SK-N-SH (cell line): ENCODE data around the gene SNED1. TPM values are rescaled to one million over a fixed set of nuclear protein-coding genes. Genes with fewer than 3 reads are reported as not detected.

Source experiments
- CTCF ChIA-PET: fragments of 300-600, 350-600 bp; formaldehyde crosslinking; extraction: SDS; loops from one replicate; lab custom pipeline; 2021; lab: Yijun Ruan, JAX
- POLR2A ChIA-PET: fragments of 350-600 bp; sonication (Branson Sonifier 250); formaldehyde crosslinking; extraction: SDS; loops from one replicate; lab custom pipeline; 2020; ENCODE audit warnings: antibody characterized with exemption, inconsistent platforms; lab: Yijun Ruan, JAX
- DNase-seq: peaks from one replicate; pipeline ENCODE4 v3.0.0; 2012
- H2AFZ ChIP-seq: fragments of 200-600 bp; sonication (generic); 2 replicates; pipeline ENCODE4 v1.8.1; 2016; ENCODE audit warnings: antibody characterized with exemption, mild to moderate bottlenecking, low read depth
- H3F3A ChIP-seq: fragments of 200-600 bp; sonication (generic); replicated peaks from 2 replicates; pipeline ENCODE3; 2016; ENCODE audit warnings: antibody characterized with exemption, mild to moderate bottlenecking; ENCODE audit not compliant: insufficient read depth
- H3K27ac ChIP-seq, 2 experiments: fragments of 200-500 bp in 1 of 2; fragments of 200-600 bp in 1 of 2; sonication (Bioruptor generic) in 1 of 2; sonication (generic), shearing (Covaris generic) in 1 of 2; 2 replicates each; pipeline versions ENCODE4 v1.5.1 to v1.6.1; 2014 to 2016; ENCODE audit warnings: low read depth in 2 of 2, inconsistent platforms in 1 of 2, low read length in 1 of 2, mild to moderate bottlenecking in 1 of 2, mixed read lengths in 1 of 2
- H3K27me3 ChIP-seq: fragments of 200-600 bp; sonication (generic), shearing (Covaris generic); 2 replicates; pipeline ENCODE4 v1.6.1; 2016; ENCODE audit warnings: mixed run types; ENCODE audit not compliant: insufficient read depth
- H3K36me3 ChIP-seq, 2 experiments: fragments of 200-500 bp in 1 of 2; fragments of 200-600 bp in 1 of 2; sonication (Bioruptor generic) in 1 of 2; sonication (generic) in 1 of 2; replicated peaks in 1 of 2; 2 replicates each; pipeline versions ENCODE3 to v1.5.1; 2014 to 2016; ENCODE audit warnings: low read length in 1 of 2, mild to moderate bottlenecking in 1 of 2; ENCODE audit not compliant: insufficient read depth in 2 of 2, control insufficient read depth in 1 of 2
- H3K4me1 ChIP-seq, 2 experiments: fragments of 200-500 bp in 1 of 2; fragments of 200-600 bp in 1 of 2; sonication (Bioruptor generic) in 1 of 2; sonication (generic), shearing (Covaris generic) in 1 of 2; 2 replicates each; pipeline versions ENCODE4 v1.5.1 to v1.6.1; 2014 to 2016; ENCODE audit warnings: low read depth in 1 of 2, low read length in 1 of 2, mixed run types in 1 of 2; ENCODE audit not compliant: insufficient read depth in 2 of 2, control insufficient read depth in 1 of 2
- H3K4me2 ChIP-seq: fragments of 200-600 bp; sonication (generic), shearing (Covaris generic); 2 replicates; pipeline ENCODE4 v1.6.1; 2017; ENCODE audit warnings: mixed run types
- H3K4me3 ChIP-seq, 2 experiments: fragments of 200-500 bp in 1 of 2; fragments of 200-600 bp in 1 of 2; sonication (Bioruptor generic) in 1 of 2; sonication (generic), shearing (Covaris generic) in 1 of 2; 2 replicates each; pipeline versions ENCODE4 v1.5.1 to v1.8.1; 2014 to 2016; ENCODE audit warnings: low read depth in 2 of 2, inconsistent platforms in 1 of 2, low read length in 1 of 2, mild to moderate bottlenecking in 1 of 2, mixed read lengths in 1 of 2, moderate library complexity in 1 of 2
- H3K79me2 ChIP-seq: fragments of 200-600 bp; sonication (generic); 2 replicates; pipeline ENCODE4 v1.8.1; 2017; ENCODE audit warnings: mild to moderate bottlenecking; ENCODE audit not compliant: insufficient read depth
- H3K9ac ChIP-seq: fragments of 200-600 bp; sonication (generic); 2 replicates; pipeline ENCODE4 v1.6.1; 2017; ENCODE audit warnings: mixed run types
- H3K9me2 ChIP-seq: fragments of 200-600 bp; sonication (generic); 2 replicates; pipeline ENCODE4 v1.6.1; 2017; ENCODE audit warnings: mixed run types
- H3K9me3 ChIP-seq: fragments of 200-600 bp; sonication (generic); 2 replicates; pipeline ENCODE4 v1.6.1; 2017; ENCODE audit warnings: mixed run types, mild to moderate bottlenecking, moderate library complexity
- H4K20me1 ChIP-seq: fragments of 200-600 bp; sonication (generic); 2 replicates; pipeline ENCODE4 v1.6.1; 2017; ENCODE audit warnings: mild to moderate bottlenecking, mixed run types; ENCODE audit not compliant: insufficient read depth
- CHD2 ChIP-seq: fragments of 150-350 bp; IDR thresholded peaks from 2 replicates; pipeline ENCODE4 v1.6.1; 2018; ENCODE audit warnings: low read length; ENCODE audit not compliant: partially characterized antibody
- ELF1 ChIP-seq: IDR thresholded peaks from 2 replicates; pipeline ENCODE4 v1.4.0; 2012
- EZH2phosphoT487 ChIP-seq: fragments of 200-600 bp; sonication (generic); IDR thresholded peaks from 2 replicates; pipeline ENCODE4 v1.6.1; 2017; ENCODE audit warnings: low read depth, mixed run types, mild to moderate bottlenecking, antibody characterized with exemption, moderate library complexity, borderline replicate concordance
- FOSL2 ChIP-seq: IDR thresholded peaks from 2 replicates; pipeline ENCODE4 v1.4.0; 2012; ENCODE audit warnings: low read depth, mild to moderate bottlenecking, moderate library complexity, borderline replicate concordance
- GABPA ChIP-seq: IDR thresholded peaks from 2 replicates; pipeline ENCODE4 v1.4.0; 2012; ENCODE audit warnings: low read depth, mild to moderate bottlenecking
- JUND ChIP-seq: IDR thresholded peaks from 2 replicates; pipeline ENCODE4 v1.4.0; 2012
- MXI1 ChIP-seq: IDR thresholded peaks from 2 replicates; pipeline ENCODE4 v1.6.1; 2012; ENCODE audit warnings: mild to moderate bottlenecking, low read depth, low read length, improper control_type of control experiment
- NFIC ChIP-seq: IDR thresholded peaks from 2 replicates; pipeline ENCODE4 v1.4.0; 2012; ENCODE audit warnings: borderline replicate concordance
- RAD21 ChIP-seq: IDR thresholded peaks from 2 replicates; pipeline ENCODE4 v1.6.1; 2012; ENCODE audit warnings: mild to moderate bottlenecking, low read length
- RCOR1 ChIP-seq: fragments of 150-350 bp; IDR thresholded peaks from 2 replicates; pipeline ENCODE4 v1.6.1; 2017; ENCODE audit warnings: antibody characterized with exemption, low read length
- TAF1 ChIP-seq: IDR thresholded peaks from 2 replicates; pipeline ENCODE4 v1.6.1; 2012; ENCODE audit warnings: low read depth, mild to moderate bottlenecking, low read length, moderate library complexity, borderline replicate concordance
- TCF12 ChIP-seq: IDR thresholded peaks from 2 replicates; pipeline ENCODE4 v1.4.0; 2012
- WGBS: methylation state at CpG from one replicate; pipeline ENCODE4 v1.1.6; 2017; ENCODE audit warnings: low lambda C conversion rate; 5-methylcytosine and 5-hydroxymethylcytosine counted together
- polyA plus RNA-seq, 3 experiments: library from polyadenylated mRNA; depleted of rRNA; stranded (reverse); fragments of >200 nt; gene quantifications; 2 replicates each; pipeline ENCODE4 v1.2.3, GENCODE V29; 2012
- TF ChIP-seq, protein P1 (sequence below): fragments of 150-350 bp; IDR thresholded peaks from 2 replicates; pipeline ENCODE4 v1.6.1; 2017; ENCODE audit warnings: antibody characterized with exemption, low read length, low read depth, borderline replicate concordance
- TF ChIP-seq, protein P2 (sequence below): fragments of 200-600 bp; sonication (generic); IDR thresholded peaks from 2 replicates; pipeline ENCODE4 v1.6.1; 2017; ENCODE audit warnings: antibody characterized with exemption, mild to moderate bottlenecking, moderate library complexity
- TF ChIP-seq, protein P3 (sequence below): fragments of 150-350 bp; IDR thresholded peaks from 2 replicates; pipeline ENCODE4 v1.6.1; 2016; ENCODE audit warnings: mild to moderate bottlenecking, low read depth, low read length
- TF ChIP-seq, protein P4 (sequence below): IDR thresholded peaks from 2 replicates; pipeline ENCODE4 v1.4.0; 2012; ENCODE audit warnings: low read depth, borderline replicate concordance
- TF ChIP-seq, protein P5 (sequence below): IDR thresholded peaks from 2 replicates; pipeline ENCODE4 v1.4.0; 2012; ENCODE audit warnings: low read depth
- TF ChIP-seq, protein P6 (sequence below): IDR thresholded peaks from 2 replicates; pipeline ENCODE4 v1.4.0; 2012; ENCODE audit warnings: low read depth, borderline replicate concordance

SNED1 gene
- polyA plus RNA-seq, 1 of the 3 experiments (the other 2 are of a cell fraction) = 0.03 TPM

DNA sequence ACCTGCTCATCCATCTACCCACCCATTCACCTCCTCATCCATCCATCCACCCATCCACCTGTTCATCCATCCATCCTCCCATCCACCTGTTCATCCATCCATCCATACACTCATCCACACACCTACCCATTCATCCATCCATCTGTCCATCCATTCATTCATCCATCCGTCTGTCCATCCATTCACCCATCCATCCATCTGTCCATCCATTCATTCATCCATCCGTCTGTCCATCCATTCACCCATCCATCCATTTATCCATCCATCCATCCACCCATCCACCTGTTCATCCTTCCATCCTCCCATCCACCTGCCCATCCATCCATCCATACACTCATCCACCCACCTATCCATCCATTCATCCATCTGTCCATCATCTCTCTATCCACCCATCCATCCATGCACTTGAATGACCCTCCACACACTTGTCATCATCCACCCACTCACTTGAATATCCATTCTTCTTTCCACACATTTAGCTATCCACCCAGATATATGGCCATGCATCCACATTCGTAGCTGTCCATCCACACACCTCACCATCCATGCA lies 47.3 kb upstream of the SNED1 start:
- no peak overlapping the region for H3K4me3 ChIP-seq
- TF ChIP-seq RCOR1 = no peak
- TF ChIP-seq TCF12 = no peak
- TF ChIP-seq, protein P1, sequence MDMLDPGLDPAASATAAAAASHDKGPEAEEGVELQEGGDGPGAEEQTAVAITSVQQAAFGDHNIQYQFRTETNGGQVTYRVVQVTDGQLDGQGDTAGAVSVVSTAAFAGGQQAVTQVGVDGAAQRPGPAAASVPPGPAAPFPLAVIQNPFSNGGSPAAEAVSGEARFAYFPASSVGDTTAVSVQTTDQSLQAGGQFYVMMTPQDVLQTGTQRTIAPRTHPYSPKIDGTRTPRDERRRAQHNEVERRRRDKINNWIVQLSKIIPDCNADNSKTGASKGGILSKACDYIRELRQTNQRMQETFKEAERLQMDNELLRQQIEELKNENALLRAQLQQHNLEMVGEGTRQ = no peak
- no peak for TF ChIP-seq ELF1
- TF ChIP-seq, protein P2, sequence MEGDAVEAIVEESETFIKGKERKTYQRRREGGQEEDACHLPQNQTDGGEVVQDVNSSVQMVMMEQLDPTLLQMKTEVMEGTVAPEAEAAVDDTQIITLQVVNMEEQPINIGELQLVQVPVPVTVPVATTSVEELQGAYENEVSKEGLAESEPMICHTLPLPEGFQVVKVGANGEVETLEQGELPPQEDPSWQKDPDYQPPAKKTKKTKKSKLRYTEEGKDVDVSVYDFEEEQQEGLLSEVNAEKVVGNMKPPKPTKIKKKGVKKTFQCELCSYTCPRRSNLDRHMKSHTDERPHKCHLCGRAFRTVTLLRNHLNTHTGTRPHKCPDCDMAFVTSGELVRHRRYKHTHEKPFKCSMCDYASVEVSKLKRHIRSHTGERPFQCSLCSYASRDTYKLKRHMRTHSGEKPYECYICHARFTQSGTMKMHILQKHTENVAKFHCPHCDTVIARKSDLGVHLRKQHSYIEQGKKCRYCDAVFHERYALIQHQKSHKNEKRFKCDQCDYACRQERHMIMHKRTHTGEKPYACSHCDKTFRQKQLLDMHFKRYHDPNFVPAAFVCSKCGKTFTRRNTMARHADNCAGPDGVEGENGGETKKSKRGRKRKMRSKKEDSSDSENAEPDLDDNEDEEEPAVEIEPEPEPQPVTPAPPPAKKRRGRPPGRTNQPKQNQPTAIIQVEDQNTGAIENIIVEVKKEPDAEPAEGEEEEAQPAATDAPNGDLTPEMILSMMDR = no peak
- TF ChIP-seq, protein P3, sequence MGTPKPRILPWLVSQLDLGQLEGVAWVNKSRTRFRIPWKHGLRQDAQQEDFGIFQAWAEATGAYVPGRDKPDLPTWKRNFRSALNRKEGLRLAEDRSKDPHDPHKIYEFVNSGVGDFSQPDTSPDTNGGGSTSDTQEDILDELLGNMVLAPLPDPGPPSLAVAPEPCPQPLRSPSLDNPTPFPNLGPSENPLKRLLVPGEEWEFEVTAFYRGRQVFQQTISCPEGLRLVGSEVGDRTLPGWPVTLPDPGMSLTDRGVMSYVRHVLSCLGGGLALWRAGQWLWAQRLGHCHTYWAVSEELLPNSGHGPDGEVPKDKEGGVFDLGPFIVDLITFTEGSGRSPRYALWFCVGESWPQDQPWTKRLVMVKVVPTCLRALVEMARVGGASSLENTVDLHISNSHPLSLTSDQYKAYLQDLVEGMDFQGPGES = no peak
- TF ChIP-seq GABPA = no peak
- no peak for TF ChIP-seq CHD2
- TF ChIP-seq, protein P4, sequence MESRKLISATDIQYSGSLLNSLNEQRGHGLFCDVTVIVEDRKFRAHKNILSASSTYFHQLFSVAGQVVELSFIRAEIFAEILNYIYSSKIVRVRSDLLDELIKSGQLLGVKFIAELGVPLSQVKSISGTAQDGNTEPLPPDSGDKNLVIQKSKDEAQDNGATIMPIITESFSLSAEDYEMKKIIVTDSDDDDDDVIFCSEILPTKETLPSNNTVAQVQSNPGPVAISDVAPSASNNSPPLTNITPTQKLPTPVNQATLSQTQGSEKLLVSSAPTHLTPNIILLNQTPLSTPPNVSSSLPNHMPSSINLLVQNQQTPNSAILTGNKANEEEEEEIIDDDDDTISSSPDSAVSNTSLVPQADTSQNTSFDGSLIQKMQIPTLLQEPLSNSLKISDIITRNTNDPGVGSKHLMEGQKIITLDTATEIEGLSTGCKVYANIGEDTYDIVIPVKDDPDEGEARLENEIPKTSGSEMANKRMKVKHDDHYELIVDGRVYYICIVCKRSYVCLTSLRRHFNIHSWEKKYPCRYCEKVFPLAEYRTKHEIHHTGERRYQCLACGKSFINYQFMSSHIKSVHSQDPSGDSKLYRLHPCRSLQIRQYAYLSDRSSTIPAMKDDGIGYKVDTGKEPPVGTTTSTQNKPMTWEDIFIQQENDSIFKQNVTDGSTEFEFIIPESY = no peak
- no peak for TF ChIP-seq TAF1
- TF ChIP-seq FOSL2 = no peak
- no peak for TF ChIP-seq EZH2phosphoT487
- no peak for TF ChIP-seq MXI1
- no peak for TF ChIP-seq RAD21
- TF ChIP-seq, protein P5, sequence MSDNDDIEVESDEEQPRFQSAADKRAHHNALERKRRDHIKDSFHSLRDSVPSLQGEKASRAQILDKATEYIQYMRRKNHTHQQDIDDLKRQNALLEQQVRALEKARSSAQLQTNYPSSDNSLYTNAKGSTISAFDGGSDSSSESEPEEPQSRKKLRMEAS = no peak
- TF ChIP-seq, protein P6, sequence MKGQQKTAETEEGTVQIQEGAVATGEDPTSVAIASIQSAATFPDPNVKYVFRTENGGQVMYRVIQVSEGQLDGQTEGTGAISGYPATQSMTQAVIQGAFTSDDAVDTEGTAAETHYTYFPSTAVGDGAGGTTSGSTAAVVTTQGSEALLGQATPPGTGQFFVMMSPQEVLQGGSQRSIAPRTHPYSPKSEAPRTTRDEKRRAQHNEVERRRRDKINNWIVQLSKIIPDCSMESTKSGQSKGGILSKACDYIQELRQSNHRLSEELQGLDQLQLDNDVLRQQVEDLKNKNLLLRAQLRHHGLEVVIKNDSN = no peak
- TF ChIP-seq NFIC = no peak
- no peak for TF ChIP-seq JUND
- no peak overlapping the region for H3K4me2 ChIP-seq
- H2AFZ ChIP-seq = no peak overlapping the region
- no peaks in the 10 kb centered on the region for H3K9me3 ChIP-seq
- DNase-seq = no peak
- 25% methylated on average over 3 of the region's 3 CpGs for WGBS
- peaks cover 0 to 29% of the 10 kb centered on the region in 2 experiments; a peak in 1 of 4 replicates for H3K4me1 ChIP-seq
- H3K36me3 ChIP-seq = no peaks in the 10 kb centered on the region
- H3K9me2 ChIP-seq = no peaks in the 10 kb centered on the region
- ChIA-PET POLR2A (no interaction called here), CTCF (interaction anchor here (1.4 kb wide), 1 partner anchor 16 kb away, joined by 3 read pairs; no protein-coding TSS in a partner anchor)
- no peaks in the 10 kb centered on the region for H3K79me2 ChIP-seq
- no peaks in the 10 kb centered on the region for H3K27me3 ChIP-seq
- no peaks in the 10 kb centered on the region for H4K20me1 ChIP-seq
- no peak overlapping the region for H3K27ac ChIP-seq
- no peak overlapping the region for H3K9ac ChIP-seq
- H3F3A ChIP-seq = no peaks in the 10 kb centered on the region
